Activated B cell treated with CpG ODN at 0.5 μM for 24 hours (primary cell): Measurements from ENCODE around the gene POLR1A. TPM values are rescaled to one million over a fixed set of nuclear protein-coding genes. Genes with fewer than 3 reads are reported as not detected.

ENCODE experiments used
- ATAC-seq: fragments of 200-7000 bp; cut with Tn5 transposase; one replicate; pipeline ENCODE4 v1.10.0; 2021; ENCODE audit warnings: low read depth, mild to moderate bottlenecking, moderate library complexity
- CTCF ChIA-PET: fragments of 350-600 bp; sonication (Branson Sonifier 250); formaldehyde crosslinking; loops from one replicate; lab custom pipeline; 2021; ENCODE audit warnings: antibody characterized with exemption; lab: Charles Lee
- POLR2A ChIA-PET: fragments of 350-600 bp; sonication (Branson Sonifier 250); formaldehyde crosslinking; loops from one replicate; lab custom pipeline; 2021; ENCODE audit warnings: antibody characterized with exemption; lab: Charles Lee
- DNase-seq: peaks from one replicate; pipeline ENCODE4 v3.0.0; 2022
- H3K27ac Mint-ChIP-seq: one replicate; pipeline ENCODE4 v1.8.0; 2020; ENCODE audit warnings: mixed read lengths
- H3K27me3 Mint-ChIP-seq: one replicate; pipeline ENCODE4 v1.8.0; 2021; ENCODE audit warnings: mixed read lengths
- H3K36me3 Mint-ChIP-seq: one replicate; pipeline ENCODE4 v1.8.0; 2021; ENCODE audit warnings: low read depth, mixed read lengths
- H3K4me1 Mint-ChIP-seq: one replicate; pipeline ENCODE4 v1.8.0; 2021; ENCODE audit warnings: mixed read lengths
- H3K4me3 Mint-ChIP-seq: one replicate; pipeline ENCODE4 v1.8.0; 2020; ENCODE audit warnings: mild to moderate bottlenecking, mixed read lengths
- H3K9me3 Mint-ChIP-seq: one replicate; pipeline ENCODE4 v1.8.0; 2020; ENCODE audit warnings: mixed read lengths
- intact Hi-C: fragments of 100-400 bp; cut with micrococcal nuclease; formaldehyde crosslinking; loops from one replicate; pipeline ENCODE4 v1.15.1; 2024
- total RNA-seq: library from RNA; stranded (reverse); gene quantifications from 2 replicates; pipeline ENCODE4 v1.2.3, GENCODE V29; 2022
- TF ChIP-seq, protein P1 (sequence below): fragments of 200-600 bp; IDR thresholded peaks from one replicate; pipeline ENCODE4 v1.8.0; 2022; ENCODE audit warnings: antibody characterized with exemption, mild to moderate bottlenecking

POLR1A gene
- total RNA-seq, 1 donor from 2014 or later = 53.4 TPM

DNA sequence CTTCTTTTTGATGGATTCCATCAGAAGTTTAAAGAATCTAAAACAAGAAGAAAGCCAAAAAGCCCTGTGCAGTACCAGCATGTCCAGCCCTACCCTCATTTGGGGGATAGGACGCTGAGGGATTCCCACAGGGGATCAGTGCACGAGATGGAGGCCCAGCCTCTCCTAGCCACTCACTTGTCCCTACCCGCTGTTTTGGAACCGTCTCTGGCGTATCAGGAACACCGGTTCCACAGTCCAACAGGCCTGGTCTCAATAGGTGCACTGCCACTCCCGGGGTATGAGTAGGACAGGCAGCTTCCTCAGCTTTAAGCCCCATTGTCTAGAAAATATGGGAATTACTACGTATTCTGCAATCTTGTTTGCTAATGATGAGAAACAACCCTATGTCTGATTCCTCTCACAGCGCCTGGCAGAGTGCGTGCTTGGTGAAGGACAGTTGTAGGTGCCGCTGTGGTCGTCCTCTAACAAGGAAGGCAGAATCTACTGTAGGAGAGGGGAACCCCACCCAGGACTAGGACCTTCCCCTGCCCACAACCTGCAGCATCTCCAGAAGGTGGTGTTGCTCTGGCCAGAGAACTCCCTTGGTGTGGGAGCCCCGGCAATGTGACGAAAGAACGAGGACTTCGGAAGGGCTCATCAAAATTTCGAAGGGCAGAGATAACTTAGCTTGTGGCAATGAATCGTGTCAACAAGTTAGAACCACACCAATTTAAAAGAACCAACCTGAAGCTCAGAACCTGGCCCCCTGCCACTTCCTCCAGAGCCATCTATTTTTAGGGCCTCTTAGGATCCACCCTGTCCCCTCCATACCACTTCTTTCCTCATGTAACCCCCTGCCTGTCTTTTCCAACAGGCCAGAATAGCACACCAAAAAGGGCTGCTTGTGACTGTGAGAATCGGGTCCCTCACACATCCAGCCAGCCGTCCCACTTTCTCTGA is 71.7 kb downstream of the POLR1A start:
- ChIA-PET POLR2A (no interaction called here), CTCF (interaction anchor here (0.5 to 6.8 kb wide), 4 partner anchors 12 to 206 kb away, joined by 3 to 106 read pairs (median 77); partner anchors contain the start of gene ST3GAL5)
- Mint-ChIP-seq H3K9me3 (no peaks in the 10 kb centered on the region), H3K4me3 (no peak overlapping the region), H3K27ac (peak overlapping the region; percentile 75), H3K36me3 (peaks cover 77% of the 10 kb centered on the region), H3K27me3 (no peaks in the 10 kb centered on the region), H3K4me1 (peaks cover 50% of the 10 kb centered on the region)
- no peak for ATAC-seq
- DNase-seq = no peak
- TF ChIP-seq, protein P1, sequence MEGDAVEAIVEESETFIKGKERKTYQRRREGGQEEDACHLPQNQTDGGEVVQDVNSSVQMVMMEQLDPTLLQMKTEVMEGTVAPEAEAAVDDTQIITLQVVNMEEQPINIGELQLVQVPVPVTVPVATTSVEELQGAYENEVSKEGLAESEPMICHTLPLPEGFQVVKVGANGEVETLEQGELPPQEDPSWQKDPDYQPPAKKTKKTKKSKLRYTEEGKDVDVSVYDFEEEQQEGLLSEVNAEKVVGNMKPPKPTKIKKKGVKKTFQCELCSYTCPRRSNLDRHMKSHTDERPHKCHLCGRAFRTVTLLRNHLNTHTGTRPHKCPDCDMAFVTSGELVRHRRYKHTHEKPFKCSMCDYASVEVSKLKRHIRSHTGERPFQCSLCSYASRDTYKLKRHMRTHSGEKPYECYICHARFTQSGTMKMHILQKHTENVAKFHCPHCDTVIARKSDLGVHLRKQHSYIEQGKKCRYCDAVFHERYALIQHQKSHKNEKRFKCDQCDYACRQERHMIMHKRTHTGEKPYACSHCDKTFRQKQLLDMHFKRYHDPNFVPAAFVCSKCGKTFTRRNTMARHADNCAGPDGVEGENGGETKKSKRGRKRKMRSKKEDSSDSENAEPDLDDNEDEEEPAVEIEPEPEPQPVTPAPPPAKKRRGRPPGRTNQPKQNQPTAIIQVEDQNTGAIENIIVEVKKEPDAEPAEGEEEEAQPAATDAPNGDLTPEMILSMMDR = no peak
- intact Hi-C loops = no loop called here

DNA sequence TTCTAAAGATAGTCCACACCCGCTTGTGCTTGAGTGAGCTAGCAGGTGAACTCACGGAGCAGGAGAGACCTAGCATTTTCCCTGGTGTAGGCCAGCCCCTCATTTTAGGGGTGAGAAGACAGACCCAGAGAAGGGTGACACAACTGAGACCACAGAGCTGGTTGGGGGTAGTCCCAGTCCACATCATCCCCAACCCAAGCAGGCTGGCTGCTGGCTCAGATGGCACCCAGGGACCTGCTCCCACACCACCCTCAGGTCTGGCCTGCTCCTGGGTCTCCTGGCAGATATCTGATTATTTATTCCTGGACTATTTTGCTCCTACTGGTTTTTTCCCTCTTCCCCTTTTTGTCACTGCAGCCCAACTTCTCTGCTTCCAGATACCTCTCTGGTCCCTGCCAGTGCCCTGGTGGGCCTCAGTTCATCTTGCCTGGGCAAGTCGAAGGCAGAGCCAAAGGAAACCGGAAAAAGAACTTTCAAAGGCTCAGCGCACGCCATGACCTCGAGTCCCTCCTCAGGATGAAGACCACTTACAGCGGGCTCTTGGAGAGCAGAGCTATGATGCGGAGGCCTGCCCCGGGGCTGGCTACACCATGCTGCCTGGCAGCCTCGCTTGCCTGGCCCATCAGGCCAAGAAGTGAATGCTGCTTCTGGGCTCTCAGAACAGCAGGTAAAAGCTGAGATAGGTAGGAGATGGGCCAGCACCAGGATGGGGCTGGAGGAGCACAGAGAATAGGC is 72.7 kb downstream of the POLR1A start:
- ChIA-PET POLR2A (interaction anchor here (0.8 kb wide), 1 partner anchor 39 kb away, joined by 3 read pairs; no protein-coding TSS in a partner anchor), CTCF (interaction anchor here (6.8 kb wide), 1 partner anchor 205 kb away, joined by 106 read pairs; no protein-coding TSS in a partner anchor)
- H3K9me3 Mint-ChIP-seq = no peaks in the 10 kb centered on the region
- peak overlapping the region; percentile 53 for H3K27ac Mint-ChIP-seq
- H3K27me3 Mint-ChIP-seq = no peaks in the 10 kb centered on the region
- no peak overlapping the region for H3K4me3 Mint-ChIP-seq
- peaks cover 77% of the 10 kb centered on the region for H3K36me3 Mint-ChIP-seq
- no peak for ATAC-seq
- intact Hi-C loops = no loop called here
- DNase-seq = no peak
- H3K4me1 Mint-ChIP-seq = peaks cover 40% of the 10 kb centered on the region
- TF ChIP-seq, protein P1 = no peak

DNA sequence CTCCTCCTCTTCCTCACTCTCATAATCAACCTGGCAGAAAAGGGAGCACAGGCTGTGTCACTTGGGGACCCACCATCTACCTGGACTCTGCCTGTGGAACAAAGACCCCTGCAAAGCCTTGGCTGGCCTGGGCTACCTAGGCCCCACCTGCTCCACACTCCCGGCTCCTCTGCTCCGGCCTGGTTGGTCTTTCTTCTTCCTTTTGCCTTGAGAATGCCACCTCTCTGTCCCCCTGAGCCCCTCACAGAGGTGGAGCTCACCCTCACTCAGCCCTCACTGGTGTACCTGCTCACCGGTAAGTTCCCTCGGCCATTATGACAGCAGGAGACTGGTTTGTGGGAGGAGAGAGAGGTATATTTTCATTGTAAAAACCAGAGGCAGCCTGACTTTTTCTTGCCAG is 74.1 kb downstream of the POLR1A start:
- peaks cover 26% of the 10 kb centered on the region for H3K4me1 Mint-ChIP-seq
- H3K36me3 Mint-ChIP-seq = peaks cover 80% of the 10 kb centered on the region
- DNase-seq = no peak
- intact Hi-C loops = no loop called here
- H3K27me3 Mint-ChIP-seq = no peaks in the 10 kb centered on the region
- ChIA-PET POLR2A (no interaction called here), CTCF (interaction anchor here (0.9 kb wide), 1 partner anchor 204 kb away, joined by 3 read pairs; no protein-coding TSS in a partner anchor)
- no peak overlapping the region for H3K27ac Mint-ChIP-seq
- H3K9me3 Mint-ChIP-seq = no peaks in the 10 kb centered on the region
- no peak for ATAC-seq
- H3K4me3 Mint-ChIP-seq = no peak overlapping the region
- TF ChIP-seq, protein P1 = no peak

DNA sequence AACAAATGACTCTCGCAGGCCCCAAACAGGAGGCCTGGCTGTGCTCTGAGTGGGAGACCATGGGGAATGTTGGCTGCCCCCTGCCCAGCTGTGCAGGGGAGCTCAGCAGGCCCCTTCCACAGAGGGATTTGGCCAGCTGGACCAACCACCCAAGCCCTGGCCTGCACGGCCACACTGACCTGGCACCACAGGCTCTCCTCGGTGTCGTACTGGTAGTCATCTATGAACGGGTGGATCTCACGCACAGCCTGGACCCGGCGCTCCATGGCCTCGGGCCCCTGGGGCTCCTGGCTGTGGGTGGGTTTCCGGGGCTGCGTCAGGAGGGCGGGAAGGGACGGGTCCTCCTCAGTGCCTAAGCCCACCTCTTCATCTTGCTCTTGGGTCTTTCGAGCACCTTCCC is 74.5 kb downstream of the POLR1A start:
- intact Hi-C loops = no loop called here
- ATAC-seq (no peak), DNase-seq (no peak)
- Mint-ChIP-seq H3K36me3 (peaks cover 85% of the 10 kb centered on the region), H3K9me3 (no peaks in the 10 kb centered on the region), H3K4me1 (peaks cover 21% of the 10 kb centered on the region), H3K27me3 (no peaks in the 10 kb centered on the region), H3K4me3 (no peak overlapping the region), H3K27ac (peak overlapping the region; percentile 19)
- CTCF ChIA-PET = interaction anchor here (2.0 kb wide), 1 partner anchor 204 kb away, joined by 6 read pairs; no protein-coding TSS in a partner anchor
- POLR2A ChIA-PET = no interaction called here
- TF ChIP-seq, protein P1 = no peak
